ENCODE measurements around the gene FTCD. TPM values are rescaled to one million over a fixed set of nuclear protein-coding genes. Genes with fewer than 3 reads are reported as not detected.

Gene FTCD
- total and polyA plus RNA-seq, 9 of the 15 experiments (the other 6 are each of a cell fraction or from before 2014, with no cell fraction given): 0.11 to 1.6 (median 0.67) TPM; not detected in 5

- in situ Hi-C loops (cut with MboI): no loop called here
- Histone ChIP-seq H3K9me1 (ENCODE audit: control insufficient read depth, insufficient read depth, low read length) (no peaks in the 10 kb centered on the region), H2AFZ (ENCODE audit: low read depth, low read length) (no peak overlapping the region), H3K27ac (ENCODE audit: extremely low read depth, low read depth, low read length) (no peak overlapping the region), H3K4me3 (no peak overlapping the region), H3K79me2 (ENCODE audit: control insufficient read depth, insufficient read depth, low read length) (no peaks in the 10 kb centered on the region), H3K9ac (ENCODE audit: insufficient read depth in 1 of 2, low read depth in 2 of 2, low read length in 2 of 2) (no peak overlapping the region), H3K4me2 (ENCODE audit: insufficient read depth, low read length) (no peak overlapping the region), H3K9me3 (replicated peaks; ENCODE audit: control insufficient read depth, insufficient read depth, low read depth, low read length) (no peaks in the 10 kb centered on the region), H3K36me3 (ENCODE audit: control insufficient read depth, insufficient read depth, low read length) (no peaks in the 10 kb centered on the region), H3K27me3 (ENCODE audit: control insufficient read depth in 2 of 2, insufficient read depth in 2 of 2, low read length in 2 of 2) (peaks cover 46 to 76% of the 10 kb centered on the region in 2 experiments; a peak in 4 of 5 replicates), H3K4me1 (replicated peaks in 1 of 2; ENCODE audit: control insufficient read depth in 2 of 2, insufficient read depth in 2 of 2, low read length in 2 of 2) (peaks cover 0 to 77% of the 10 kb centered on the region in 2 experiments; a peak in 2 of 5 replicates), H4K20me1 (replicated peaks; ENCODE audit: control insufficient read depth, insufficient read depth, low read length) (peaks cover 7% of the 10 kb centered on the region; the same call in 1 of the 2 replicates)
- no TSS peak for BruUV-seq (replicated peaks)
- no peak for TF ChIP-seq ATF7 (IDR thresholded peaks at IDR 0.05)
- TF ChIP-seq ZHX1 (conservative IDR thresholded peaks at IDR 0.05; ENCODE audit: low read length): no peak
- no peak for TF ChIP-seq PRMT5 (CRISPR knock-in tag; IDR thresholded peaks at IDR 0.05)
- TF ChIP-seq KDM2B (CRISPR knock-in tag; IDR thresholded peaks at IDR 0.05): no peak
- no peak for TF ChIP-seq ELF4 (CRISPR knock-in tag; IDR thresholded peaks at IDR 0.05)
- TF ChIP-seq PKNOX1 (IDR thresholded peaks at IDR 0.05): no peak
- no peak for TF ChIP-seq POLR3A (IDR thresholded peaks at IDR 0.05; ENCODE audit: borderline replicate concordance, extremely low read depth, insufficient read depth, insufficient read length)
- TF ChIP-seq ATF1 (CRISPR knock-in tag; IDR thresholded peaks at IDR 0.05): no peak
- TF ChIP-seq ATF1 (tag; IDR thresholded peaks at IDR 0.05): no peak
- no peak for TF ChIP-seq ZNF280B (CRISPR knock-in tag; IDR thresholded peaks at IDR 0.05)
- no peak for TF ChIP-seq RBFOX2 (IDR thresholded peaks at IDR 0.05; ENCODE audit: low read depth, low read length)
- TF ChIP-seq ZEB2 (IDR thresholded peaks at IDR 0.05): no peak
- no peak for TF ChIP-seq KDM1A (IDR thresholded peaks at IDR 0.05)
- TF ChIP-seq RB1 (IDR thresholded peaks at IDR 0.05; ENCODE audit: low read depth): no peak
- intact Hi-C loops (cut with micrococcal nuclease): no loop called here
- CTCF ChIA-PET (ENCODE audit: low intra/inter-chr PET ratio): no interaction called here
- 2% methylated on average over 24 of the region's 32 CpGs for WGBS (ENCODE audit: insufficient coverage, low coverage, missing lambda C conversion rate)
- peak; percentile 7; the same call in 2 of the 3 replicates for ATAC-seq
- no peak for FAIRE-seq
- POLR2A ChIA-PET: no interaction called here
- DNase-seq (ENCODE audit: extremely low read depth in 1 of 4, low spot score in 3 of 4): no peak
Measured at GRCh38 chr21:46126309-46127238, 28.8 kb downstream of the FTCD start.
